ENCODE measurements around the gene SFXN4. TPM values are rescaled to one million over a fixed set of nuclear protein-coding genes. Genes with fewer than 3 reads are reported as not detected.
A peak's percentile ranks its signal among the peaks of the same experiment; 100 is the strongest.

Gene SFXN4
- total and polyA plus RNA-seq, 4 donors = 10.6 to 40.4 (median 22.0) TPM

- TF ChIP-seq CTCF (IDR thresholded peaks at IDR 0.05; ENCODE audit: control extremely low read depth, extremely low read depth) = no peak
- DNase-seq (no peak), ATAC-seq (ENCODE audit: insufficient read depth, low FRiP score) (no peak)
- no peak overlapping the region for H3K27ac ChIP-seq (ENCODE audit: low read depth in 1 of 2, low read length in 1 of 2)
- H3K4me1 ChIP-seq (ENCODE audit: control insufficient read depth in 5 of 5, insufficient read depth in 5 of 5, low read length in 5 of 5) = peaks cover 0 to 69% (median 32%) of the 10 kb centered on the region in 5 donors
- H3K9me3 ChIP-seq (ENCODE audit: control insufficient read depth in 4 of 4, insufficient read depth in 3 of 4, low read length in 3 of 4) = no peaks in the 10 kb centered on the region
- H3K9ac ChIP-seq (ENCODE audit: insufficient read depth in 1 of 2, low read length in 2 of 2) = peak overlapping the region in 1 of 2 donors; percentile 88
- no peak overlapping the region for H3K4me3 ChIP-seq
- peaks cover 0 to 9% (median 4%) of the 10 kb centered on the region in 4 donors for H3K36me3 ChIP-seq (ENCODE audit: control insufficient read depth in 4 of 4, insufficient read depth in 4 of 4, low read length in 4 of 4)
- no peaks in the 10 kb centered on the region for H3K27me3 ChIP-seq (ENCODE audit: control insufficient read depth in 3 of 3, insufficient read depth in 3 of 3, low read length in 2 of 3)
- WGBS, 2 donors = 78 to 82% methylated on average over 2 of the region's 2 CpGs
Observed at GRCh38 chr10:119210633-119211032, 45.1 kb upstream of the SFXN4 start.

GRCh38 chr10:119209736-119210355 lies 44.3 kb upstream of the SFXN4 start:
- Histone ChIP-seq H3K27ac (ENCODE audit: low read depth in 1 of 2, low read length in 1 of 2) (peak overlapping the region; percentile 38 to 75), H3K27me3 (ENCODE audit: control insufficient read depth in 3 of 3, insufficient read depth in 3 of 3, low read length in 2 of 3) (no peaks in the 10 kb centered on the region), H3K4me3 (peak overlapping the region; percentile 31), H3K9ac (ENCODE audit: insufficient read depth in 1 of 2, low read length in 2 of 2) (peak overlapping the region in 1 of 2 donors; percentile 88), H3K4me1 (ENCODE audit: control insufficient read depth in 5 of 5, insufficient read depth in 5 of 5, low read length in 5 of 5) (peaks cover 0 to 61% (median 26%) of the 10 kb centered on the region in 5 donors), H3K36me3 (ENCODE audit: control insufficient read depth in 4 of 4, insufficient read depth in 4 of 4, low read length in 4 of 4) (peaks cover 0 to 9% (median 4%) of the 10 kb centered on the region in 4 donors), H3K9me3 (ENCODE audit: control insufficient read depth in 4 of 4, insufficient read depth in 3 of 4, low read length in 3 of 4) (no peaks in the 10 kb centered on the region)
- no peak for TF ChIP-seq CTCF (IDR thresholded peaks at IDR 0.05; ENCODE audit: control extremely low read depth, extremely low read depth)
- DNase-seq = peak in 2 of 3 donors; percentile 38 to 65
- WGBS, 2 donors = 28 to 44% methylated on average over 9 of the region's 9 CpGs
- no peak for ATAC-seq (ENCODE audit: insufficient read depth, low FRiP score)

GRCh38 chr10:119209035-119209735 lies 43.7 kb upstream of the SFXN4 start:
- Histone ChIP-seq H3K4me1 (ENCODE audit: control insufficient read depth in 5 of 5, insufficient read depth in 5 of 5, low read length in 5 of 5) (peaks cover 0 to 61% (median 26%) of the 10 kb centered on the region in 5 donors), H3K27ac (ENCODE audit: low read depth in 1 of 2, low read length in 1 of 2) (peak overlapping the region; percentile 63 to 75), H3K9ac (ENCODE audit: insufficient read depth in 1 of 2, low read length in 2 of 2) (peak overlapping the region in 1 of 2 donors; percentile 88), H3K27me3 (ENCODE audit: control insufficient read depth in 3 of 3, insufficient read depth in 3 of 3, low read length in 2 of 3) (no peaks in the 10 kb centered on the region), H3K36me3 (ENCODE audit: control insufficient read depth in 4 of 4, insufficient read depth in 4 of 4, low read length in 4 of 4) (peaks cover 0 to 9% (median 3%) of the 10 kb centered on the region in 4 donors), H3K9me3 (ENCODE audit: control insufficient read depth in 4 of 4, insufficient read depth in 3 of 4, low read length in 3 of 4) (no peaks in the 10 kb centered on the region), H3K4me3 (peak overlapping the region; percentile 52)
- no peak for ATAC-seq (ENCODE audit: insufficient read depth, low FRiP score)
- WGBS, 2 donors = 5 to 8% methylated on average over 15 of the region's 15 CpGs
- TF ChIP-seq CTCF (IDR thresholded peaks at IDR 0.05; ENCODE audit: control extremely low read depth, extremely low read depth) = peak; percentile 53
- DNase-seq = peak; percentile 80 to 90 (median 87)

All from lung (tissue), 12 donors.